Inflammatory macrophage treated with lipopolysaccharide for 4 hours (primary cell): Measurements from ENCODE around the gene APBA2.

Experiments used
- DNase-seq: peaks from one replicate; pipeline ENCODE4 v3.0.0-alpha.2; 2020

Gene APBA2

DNA sequence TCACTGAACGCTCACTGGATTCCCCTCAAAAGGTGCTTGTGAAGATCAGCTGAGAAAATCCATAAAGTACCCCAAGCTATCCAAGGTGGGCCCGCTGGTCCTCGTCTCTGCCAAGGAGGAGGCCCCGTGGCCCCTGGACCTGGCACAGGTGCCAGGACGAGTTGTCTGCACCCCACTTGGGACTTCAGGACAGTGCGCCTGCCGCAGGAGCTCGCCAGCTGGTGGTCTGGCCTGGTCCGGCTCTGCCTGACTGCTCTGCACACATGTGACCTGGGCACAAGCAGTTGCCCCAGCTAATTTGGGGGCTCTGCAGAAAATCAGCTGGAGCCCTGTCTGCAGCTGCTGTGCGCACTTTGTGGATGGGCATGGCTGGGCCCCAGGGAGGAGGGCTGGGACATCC, 224.0 kb downstream of the APBA2 start:
- no peak for DNase-seq

GRCh38 chr15:29110176-29110575, 224.4 kb downstream of the APBA2 start:
- DNase-seq, result no peak

GRCh38 chr15:29110733-29111132, 225.0 kb downstream of the APBA2 start:
- no peak for DNase-seq

DNA sequence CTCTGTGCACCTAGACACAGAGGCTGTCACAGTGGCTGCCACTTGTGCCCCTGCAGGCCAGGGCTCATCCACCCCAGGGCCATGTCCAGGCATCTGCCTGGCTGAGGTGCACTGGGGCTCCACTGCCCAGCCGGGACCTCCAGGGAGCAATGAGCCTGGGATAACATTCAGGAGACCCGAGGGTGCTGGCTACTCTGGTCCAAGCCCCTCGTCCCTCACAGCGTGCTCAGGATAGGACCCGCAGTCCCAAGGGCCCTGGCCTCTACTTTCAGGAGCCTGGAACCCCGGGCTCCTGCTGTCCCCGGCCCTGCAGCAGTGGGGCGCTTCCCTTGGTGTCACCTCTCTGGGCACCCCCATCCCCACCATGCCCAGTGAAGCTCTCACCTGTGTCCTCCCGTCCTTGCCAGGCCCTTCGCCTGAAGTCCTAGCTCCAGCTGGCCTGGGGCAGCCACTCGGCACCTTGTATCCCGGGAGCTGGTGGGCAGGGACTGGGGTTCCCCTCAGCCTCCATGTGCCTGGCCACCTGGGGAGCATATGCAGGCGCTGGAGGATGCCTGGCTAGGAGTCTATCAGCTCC, 226.0 kb downstream of the APBA2 start:
- DNase-seq, result no peak

DNA sequence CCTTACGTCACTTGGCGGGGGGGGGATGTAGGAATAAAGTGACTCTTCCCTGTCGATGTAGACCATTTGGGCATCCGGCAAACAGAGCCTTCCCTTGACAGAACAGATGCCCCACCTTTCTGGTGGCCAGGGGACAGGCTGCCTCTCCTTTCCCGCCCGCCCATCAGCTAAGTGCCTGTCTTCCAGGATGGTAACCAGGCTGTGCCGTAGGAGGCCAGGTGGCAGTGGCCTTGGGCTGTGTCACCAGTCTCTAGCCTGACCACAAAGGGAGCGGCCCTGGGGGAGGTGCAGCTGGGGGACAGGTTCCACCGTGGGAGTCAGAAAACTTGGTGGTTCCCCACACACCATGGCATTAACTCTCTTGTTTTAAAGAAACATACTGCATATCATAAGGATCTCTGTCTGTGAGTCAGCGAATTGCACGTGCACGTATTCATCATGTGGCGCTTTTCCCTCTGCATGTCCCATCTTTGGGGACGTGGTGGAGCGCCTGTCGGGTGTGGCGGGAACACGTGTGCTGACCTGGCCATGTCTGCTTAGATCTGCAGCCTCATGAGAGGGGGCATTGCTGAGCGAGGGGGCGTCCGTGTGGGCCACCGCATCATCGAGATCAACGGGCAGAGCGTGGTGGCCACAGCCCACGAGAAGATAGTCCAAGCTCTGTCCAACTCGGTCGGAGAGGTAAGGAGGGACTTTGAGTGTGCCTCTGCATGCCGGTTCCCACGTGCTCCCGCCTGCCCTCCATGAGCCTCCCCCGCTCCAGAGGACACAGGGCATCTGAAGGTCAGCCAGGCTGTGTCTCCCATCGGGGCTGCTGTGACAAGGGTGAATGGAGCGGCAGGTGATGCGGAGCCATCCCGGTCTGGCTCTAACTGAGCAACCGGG, 227.8 kb downstream of the APBA2 start:
- no peak for DNase-seq

DNA sequence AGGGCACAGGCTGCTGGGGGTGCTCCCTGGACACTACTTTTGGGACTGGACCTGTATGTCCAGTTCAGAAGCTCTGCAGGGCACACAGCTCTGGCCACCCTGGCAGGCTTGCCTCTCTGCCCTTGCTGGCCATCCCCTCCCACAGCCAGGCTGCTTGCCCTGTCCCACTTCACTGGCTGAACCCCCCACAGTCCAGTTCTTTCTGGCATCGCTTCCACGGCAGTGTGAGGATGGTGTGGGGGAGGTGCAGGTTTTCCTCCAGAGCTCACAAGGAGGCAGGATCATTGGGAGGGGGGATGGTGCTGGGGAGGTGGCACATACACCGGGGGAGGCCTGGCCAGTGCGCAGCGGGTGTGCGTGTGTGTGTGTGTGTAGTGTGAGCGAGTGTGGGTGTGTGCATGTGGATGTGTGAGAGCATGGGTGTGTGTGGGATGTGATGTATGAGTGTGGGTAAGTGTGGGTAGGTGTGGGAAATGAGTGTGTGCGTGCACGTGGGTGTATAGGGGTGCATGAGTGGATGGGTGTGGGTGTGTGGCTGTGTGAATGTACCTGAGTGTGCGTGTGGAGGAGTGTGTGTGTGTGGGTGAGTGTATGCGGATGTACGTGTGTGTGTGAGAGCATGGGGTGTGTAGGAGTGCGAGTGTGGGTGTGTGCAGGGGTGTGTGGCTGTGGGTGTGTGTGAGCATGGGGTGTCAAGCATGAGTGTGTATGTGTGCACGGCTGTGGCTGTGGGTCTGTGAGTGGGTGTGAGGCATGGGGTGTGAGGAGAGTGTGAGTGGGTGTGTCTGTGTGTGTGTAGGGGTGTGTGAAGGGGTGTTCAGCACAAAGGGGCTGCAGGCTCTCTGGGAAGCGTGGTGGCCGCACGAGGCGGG, 228.7 kb downstream of the APBA2 start:
- no peak for DNase-seq

DNA sequence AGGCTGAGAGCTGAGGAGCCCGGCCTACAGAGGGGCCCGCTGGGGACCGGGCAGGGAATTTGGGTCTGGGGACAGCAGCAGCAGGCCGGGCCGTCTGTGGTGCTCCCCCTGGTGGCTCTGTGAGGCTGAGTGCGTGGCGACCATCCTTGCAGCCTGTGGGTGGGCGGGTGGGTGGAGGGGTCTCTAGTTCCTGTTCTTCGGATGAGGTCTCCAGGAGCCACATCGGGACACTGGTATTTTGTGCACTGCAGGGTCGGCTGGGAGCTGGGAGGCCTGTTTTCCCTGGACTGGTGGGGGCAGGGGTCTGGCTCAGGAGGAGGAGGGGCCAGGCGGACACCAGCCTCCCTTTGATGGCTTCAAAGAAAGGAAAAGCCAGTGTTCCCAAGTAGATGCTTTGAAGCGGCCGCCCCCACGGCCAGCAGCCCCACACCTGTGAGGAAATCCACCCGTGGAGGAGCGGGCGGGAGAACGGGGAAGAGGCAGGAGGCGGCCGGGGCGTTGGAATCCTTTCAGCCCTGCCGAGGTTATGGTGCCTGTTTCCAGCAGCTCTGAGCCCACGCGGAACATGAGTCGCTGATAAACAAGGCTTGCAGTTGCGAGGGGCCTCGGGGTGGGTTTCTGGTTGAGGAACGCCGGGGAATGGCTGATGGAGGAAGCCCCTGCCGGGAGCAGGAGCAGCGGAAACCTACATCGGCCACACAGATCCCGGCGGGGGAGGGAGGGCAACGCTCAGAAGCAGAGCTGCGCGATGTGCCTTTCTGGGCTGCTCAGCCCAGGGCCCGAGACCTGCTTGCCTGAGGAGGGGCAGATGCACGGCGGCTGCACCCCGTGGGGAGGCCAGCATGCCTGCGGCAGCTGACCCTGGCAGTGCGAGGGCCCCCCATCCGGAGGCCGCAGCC, 229.6 kb downstream of the APBA2 start:
- DNase-seq, result no peak

GRCh38 chr15:29116970-29117700, 231.4 kb downstream of the APBA2 start:
- no peak for DNase-seq

GRCh38 chr15:29117778-29118177, 232.0 kb downstream of the APBA2 start:
- DNase-seq, result no peak

GRCh38 chr15:29119847-29120246, 234.1 kb downstream of the APBA2 start:
- no peak for DNase-seq

- DNase-seq, result no peak
Observed at GRCh38 chr15:29120593-29121368, 235.0 kb downstream of the APBA2 start.

DNA sequence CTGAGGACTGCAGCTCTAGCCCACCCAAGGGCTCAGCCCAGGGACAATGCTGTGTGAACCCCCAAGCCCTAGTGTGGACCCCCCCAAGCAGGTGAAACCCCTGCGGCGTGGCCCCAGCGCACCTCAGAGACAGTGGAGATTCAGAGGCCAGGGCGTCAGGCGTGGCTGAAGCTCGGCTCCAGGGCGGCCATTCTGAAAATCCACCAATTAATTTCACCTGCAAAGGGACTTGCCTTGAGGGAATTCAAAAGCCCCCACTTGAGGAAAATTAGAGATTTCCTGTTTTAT, 235.5 kb downstream of the APBA2 start:
- DNase-seq, result no peak

- no peak for DNase-seq
Observed at GRCh38 chr15:29121907-29122306, 236.1 kb downstream of the APBA2 start.

DNA sequence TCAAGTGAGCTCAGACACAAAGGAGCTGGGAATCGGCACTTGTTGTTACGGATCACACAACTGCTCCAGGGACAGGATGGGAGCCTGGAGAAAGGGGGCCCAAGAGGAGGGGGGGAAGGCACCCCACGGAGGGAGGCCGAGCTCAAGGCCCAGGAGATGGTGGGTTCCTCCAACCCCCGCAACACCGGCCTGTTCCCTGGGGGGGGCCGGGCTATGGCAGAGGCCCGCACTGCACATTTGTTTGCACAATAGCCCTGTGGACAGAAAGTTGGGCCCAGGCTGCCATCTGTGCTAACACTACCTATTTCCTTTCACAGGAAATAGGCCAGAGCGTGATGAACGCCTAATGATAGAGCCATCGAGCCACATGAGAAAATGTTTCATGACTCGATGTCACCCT, 236.7 kb downstream of the APBA2 start:
- DNase-seq, result no peak

DNA sequence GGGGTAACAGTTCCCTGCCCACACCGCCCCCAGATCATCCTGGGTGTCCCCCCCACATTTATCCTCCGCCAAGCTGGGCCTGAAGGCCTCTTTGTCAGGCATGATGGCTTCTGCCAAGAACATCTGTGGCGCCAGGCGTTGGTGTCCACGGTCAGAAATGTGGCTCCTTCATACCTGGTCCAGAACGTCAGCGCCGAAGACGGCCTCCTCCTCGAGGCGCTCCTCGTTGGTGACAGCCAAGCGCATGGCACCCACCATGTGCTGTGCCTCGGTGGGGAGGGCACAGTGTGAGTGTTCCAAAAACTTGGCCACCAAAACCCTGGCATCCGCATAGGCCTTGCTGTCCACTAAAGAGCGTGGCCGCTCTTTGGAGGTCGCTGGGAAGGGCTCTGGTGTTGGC, 237.4 kb downstream of the APBA2 start:
- DNase-seq, result no peak

GRCh38 chr15:29123991-29124390, 238.2 kb downstream of the APBA2 start:
- DNase-seq, result no peak

DNA sequence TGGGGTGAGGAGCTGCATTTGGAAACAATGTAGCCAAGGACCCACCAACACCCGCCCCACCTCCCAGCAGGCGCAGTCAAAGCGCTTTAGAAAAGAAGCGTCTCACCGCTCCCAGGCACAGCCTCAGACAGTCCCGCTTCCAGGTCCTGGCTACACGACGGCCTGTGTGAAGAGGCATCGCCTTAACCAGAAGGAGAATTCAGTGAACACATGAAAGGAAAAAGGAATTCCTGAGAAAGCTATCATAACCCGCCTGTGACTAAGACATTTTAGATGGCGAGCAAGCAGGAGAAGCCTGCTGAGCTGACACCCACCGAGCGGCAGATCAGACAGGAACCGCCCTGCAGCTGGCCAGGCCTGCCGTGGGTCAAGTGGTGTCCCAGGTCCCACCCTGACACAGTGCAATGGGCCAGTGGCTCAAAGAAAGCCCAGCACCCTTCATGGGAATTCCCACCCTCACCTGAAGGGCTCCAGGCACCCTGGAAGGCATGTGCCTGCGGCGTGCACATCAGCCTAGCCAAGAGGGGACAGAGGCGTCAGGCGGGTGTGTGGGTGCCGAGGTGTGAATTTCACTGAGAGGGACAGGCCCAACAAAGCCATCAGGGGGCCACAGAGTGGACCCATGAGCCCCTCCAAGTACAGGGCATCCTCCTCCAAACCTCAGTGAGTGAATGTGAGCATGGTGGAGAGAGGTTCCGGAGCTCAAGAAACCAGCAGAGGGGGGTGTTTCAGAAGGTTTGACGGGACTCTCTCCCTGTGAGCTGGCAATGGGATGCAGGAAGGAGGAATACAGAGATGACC, 239.0 kb downstream of the APBA2 start:
- DNase-seq, result no peak

DNA sequence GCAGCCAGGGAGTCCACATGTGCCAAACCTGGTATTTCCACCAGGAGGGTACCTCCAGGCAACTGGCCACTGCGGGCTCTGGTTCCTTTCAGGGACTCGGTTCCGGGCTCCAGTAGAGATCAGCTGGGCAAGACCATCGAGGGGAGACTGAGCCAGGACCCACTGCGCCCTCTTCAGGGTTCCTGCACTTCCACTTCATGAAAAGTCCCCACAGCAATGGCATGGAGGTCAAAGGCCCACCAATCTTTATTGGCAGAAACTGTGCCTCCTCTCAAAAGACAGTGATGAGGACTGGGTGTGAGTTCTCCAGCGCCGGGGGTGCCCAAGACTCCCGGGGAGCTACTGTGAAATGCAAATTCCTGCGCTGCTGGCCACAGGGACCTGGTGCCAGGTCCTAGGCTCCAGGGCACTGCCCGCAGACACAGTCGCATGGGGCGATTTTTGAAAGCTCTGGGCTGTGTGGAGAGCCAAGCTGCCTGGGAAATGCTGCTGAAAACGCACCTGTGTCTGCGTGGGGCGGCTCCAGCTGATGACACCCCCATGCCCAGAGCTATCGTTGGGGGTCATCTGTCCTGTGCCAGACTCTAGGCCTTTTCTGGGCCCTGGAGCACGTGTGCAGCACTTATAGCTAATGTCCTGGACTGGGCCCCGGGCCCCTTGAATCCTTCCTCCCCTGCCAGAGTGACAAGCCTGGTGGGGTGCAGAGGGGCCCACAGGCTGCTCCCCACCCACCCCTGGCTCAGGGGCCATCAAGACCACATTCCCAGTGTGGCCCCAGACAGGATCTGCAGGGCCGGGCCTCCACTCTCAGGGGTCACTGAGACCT, 239.8 kb downstream of the APBA2 start:
- no peak for DNase-seq

- DNase-seq, result no peak
Observed at GRCh38 chr15:29126208-29126536, 240.4 kb downstream of the APBA2 start.
